Measurements from ENCODE around the gene ATRNL1.

GRCh38 chr10:115957786-115958442 is 864.7 kb downstream of the ATRNL1 start:
- TF ChIP-seq CTCF (IDR thresholded peaks at IDR 0.05) (no peak), SP1 (CRISPR knock-in tag; conservative IDR thresholded peaks at IDR 0.05) (no peak), JUN (CRISPR knock-in tag; IDR thresholded peaks at IDR 0.05) (no peak), CREM (CRISPR knock-in tag; IDR thresholded peaks at IDR 0.05) (no peak), TP53 (CRISPR knock-in tag; IDR thresholded peaks at IDR 0.05) (no peak), FOXP1 (CRISPR knock-in tag; IDR thresholded peaks at IDR 0.05; ENCODE audit: borderline replicate concordance) (no peak), OVOL2 (CRISPR knock-in tag; IDR thresholded peaks at IDR 0.05; ENCODE audit: borderline replicate concordance) (no peak), MXD4 (CRISPR knock-in tag; IDR thresholded peaks at IDR 0.05; ENCODE audit: borderline replicate concordance) (no peak), HMGXB4 (CRISPR knock-in tag; IDR thresholded peaks at IDR 0.05) (no peak)
- TF ChIP-seq, protein P1, sequence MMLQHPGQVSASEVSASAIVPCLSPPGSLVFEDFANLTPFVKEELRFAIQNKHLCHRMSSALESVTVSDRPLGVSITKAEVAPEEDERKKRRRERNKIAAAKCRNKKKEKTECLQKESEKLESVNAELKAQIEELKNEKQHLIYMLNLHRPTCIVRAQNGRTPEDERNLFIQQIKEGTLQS (CRISPR knock-in tag; conservative IDR thresholded peaks at IDR 0.05) = no peak
